ENCODE measurements around the gene TMPRSS9. TPM values are rescaled to one million over a fixed set of nuclear protein-coding genes. Genes with fewer than 3 reads are reported as not detected.
A peak's percentile ranks its signal among the peaks of the same experiment; 100 is the strongest.

TMPRSS9 gene
- total RNA-seq, 1 experiment from 2014 or later = 0.31 TPM

DNA sequence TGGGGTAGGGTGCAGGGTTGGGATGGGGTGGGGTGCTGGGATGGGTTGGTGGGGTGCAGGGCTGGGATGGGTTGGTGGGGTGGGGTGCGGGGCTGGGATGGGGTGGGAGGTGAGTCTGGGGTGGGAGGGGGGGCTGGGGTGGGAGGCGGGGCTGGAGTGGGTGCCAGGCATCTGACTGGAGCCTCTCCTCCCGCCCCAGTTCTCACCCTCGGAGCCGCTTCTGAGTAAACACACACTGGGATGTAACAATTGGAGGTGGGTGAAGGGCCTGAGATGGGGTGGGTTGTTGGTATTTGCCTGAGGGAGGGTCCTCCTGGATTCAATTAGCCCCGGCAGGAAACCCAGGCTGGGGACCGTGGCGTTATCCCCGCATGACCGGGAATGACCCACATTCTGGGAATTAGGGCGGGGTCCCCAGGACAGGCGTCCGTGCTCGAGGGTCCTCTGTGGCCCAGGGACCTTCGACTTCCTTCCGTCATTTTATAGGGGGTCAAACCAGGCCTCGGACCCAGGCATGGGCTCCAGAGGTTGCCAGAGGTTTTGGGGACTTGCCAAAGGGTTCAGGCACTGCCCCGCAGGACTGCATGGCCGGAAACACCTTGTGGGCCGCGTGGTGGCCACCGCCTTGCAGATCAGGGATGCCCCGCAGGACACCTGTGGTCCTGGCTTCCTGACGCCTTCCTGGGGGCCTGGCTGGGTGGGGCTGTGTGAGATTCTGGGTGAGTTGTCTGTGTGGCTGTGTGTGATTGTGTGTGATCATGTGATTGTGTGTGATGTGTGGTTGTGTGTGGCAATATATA, 1.4 kb downstream of the TMPRSS9 start:
- no peak for DNase-seq (ENCODE audit: low spot score)

DNA sequence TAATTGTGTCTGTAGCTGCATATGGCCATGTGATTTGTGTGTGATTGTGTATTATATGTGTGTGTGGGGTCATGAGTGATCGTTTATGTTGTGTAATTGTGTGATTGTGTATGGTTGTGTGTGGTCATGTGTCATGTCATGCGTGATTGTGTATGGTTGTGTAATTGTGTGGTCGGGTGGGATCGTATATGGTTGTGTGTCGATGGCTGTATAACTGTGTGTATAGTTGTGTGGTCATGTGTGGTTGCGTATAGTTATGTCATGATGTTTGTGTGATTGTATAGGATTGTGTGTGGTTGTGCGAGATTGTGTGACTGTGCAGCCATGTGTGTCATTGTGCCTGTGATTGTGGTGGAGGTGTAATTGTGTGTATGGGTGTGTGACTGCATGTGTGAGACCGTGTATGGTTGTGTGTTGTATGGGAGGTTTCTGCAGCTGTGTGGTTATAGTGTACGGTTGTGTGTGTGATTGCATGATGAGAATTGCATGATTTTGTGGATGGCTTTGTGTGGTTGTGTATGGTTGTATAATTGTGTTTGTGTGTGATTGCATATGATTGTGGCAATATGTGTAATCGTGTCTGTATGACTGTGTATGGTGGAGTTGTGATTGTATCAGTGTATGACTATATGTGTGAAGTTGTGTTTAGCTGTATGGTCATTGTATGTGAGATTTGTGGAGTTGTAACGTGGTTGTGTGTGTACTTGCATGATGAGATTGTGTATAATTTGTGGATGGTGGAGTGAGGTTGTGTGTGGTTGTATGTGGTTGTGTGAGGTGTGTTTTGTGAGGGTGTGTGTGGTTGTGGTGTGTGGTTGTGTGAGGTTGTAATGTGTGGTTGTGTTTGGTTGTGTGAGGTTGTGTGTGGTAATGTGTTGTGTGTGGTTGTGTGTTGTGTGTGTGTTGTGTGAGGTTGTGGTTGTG, 2.2 kb downstream of the TMPRSS9 start:
- DNase-seq (ENCODE audit: low spot score) = no peak

- DNase-seq (ENCODE audit: low spot score) = no peak
Measured at GRCh38 chr19:2362970-2363300, 2.9 kb downstream of the TMPRSS9 start.

DNA sequence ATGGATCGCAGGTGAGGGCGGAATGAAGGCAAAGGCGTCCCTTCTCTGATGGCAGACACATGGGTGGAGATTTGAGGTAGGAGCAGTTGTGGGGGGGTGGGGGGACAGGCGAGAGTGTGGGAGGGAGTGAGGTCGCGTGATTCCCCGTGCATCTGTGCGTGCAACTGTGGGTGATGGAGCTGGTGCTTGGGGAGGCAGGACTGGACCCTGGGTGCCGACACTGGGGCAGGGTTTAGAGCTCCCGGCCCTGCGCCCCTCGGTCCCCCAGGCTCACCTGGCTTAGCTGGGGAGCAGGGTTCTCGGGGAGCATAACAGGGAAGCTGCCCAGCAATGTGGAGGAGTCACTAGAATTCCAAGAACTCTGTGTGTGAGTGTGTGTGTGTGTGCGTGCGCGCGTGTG, 3.4 kb downstream of the TMPRSS9 start:
- no peak for DNase-seq (ENCODE audit: low spot score)

DNA sequence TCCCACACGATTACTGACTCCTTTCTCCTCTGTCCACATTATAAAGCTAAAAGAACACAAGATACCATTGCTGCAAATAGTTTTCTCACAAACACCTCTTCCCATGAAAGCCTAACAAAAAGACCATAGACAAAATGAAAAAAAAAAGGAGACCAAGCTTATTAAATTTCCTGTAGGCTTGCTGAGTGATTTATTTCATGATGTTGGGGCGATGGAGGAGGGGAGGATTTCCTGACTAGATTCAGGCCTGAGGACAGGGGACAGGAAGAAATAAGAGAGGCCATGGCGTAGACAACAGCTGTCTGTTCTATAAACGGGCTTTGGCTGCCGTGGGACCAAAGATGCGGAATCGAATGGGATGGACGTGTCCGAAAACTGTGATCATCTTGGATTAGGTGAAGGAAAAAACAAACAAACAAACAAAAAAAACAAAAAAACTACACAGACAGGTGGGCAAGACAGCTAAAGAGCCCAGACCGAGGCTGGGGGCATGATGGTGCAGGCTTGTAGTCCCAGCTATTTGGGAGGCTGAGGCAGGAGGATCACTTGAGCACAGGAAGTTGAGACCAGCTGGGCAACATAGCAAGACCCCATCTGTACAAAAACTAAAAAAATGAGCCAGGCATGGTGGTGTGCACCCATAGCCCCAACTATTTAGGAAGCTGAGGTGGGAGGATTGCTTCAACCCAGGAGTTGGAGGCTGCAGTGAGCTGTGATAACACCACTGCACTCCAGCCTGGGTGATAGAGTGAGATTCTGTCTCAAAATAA, 5.3 kb downstream of the TMPRSS9 start:
- DNase-seq (ENCODE audit: low spot score) = no peak

DNA sequence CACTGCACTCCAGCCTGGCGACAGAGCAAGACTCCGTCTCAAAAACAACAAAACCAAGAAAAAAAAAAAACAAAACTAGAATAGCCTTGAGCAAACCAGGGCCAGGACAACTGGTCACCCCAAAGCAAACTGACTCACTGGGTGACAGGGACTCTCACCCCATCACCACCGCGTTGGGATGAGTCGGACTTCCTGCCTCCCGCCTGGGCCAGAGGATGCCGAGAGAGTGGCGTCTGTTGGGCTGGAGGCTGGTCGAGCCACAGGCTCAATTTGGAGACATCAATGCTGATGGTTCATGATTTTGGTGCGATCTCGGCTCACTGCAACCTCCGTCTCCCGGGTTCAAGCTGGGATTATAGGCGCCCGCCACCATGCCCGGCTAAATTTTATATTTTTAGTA, 11.6 kb downstream of the TMPRSS9 start:
- no peak for DNase-seq (ENCODE audit: low spot score)

- DNase-seq (ENCODE audit: low spot score) = no peak
Measured at GRCh38 chr19:2372076-2372612, 12.1 kb downstream of the TMPRSS9 start.

DNA sequence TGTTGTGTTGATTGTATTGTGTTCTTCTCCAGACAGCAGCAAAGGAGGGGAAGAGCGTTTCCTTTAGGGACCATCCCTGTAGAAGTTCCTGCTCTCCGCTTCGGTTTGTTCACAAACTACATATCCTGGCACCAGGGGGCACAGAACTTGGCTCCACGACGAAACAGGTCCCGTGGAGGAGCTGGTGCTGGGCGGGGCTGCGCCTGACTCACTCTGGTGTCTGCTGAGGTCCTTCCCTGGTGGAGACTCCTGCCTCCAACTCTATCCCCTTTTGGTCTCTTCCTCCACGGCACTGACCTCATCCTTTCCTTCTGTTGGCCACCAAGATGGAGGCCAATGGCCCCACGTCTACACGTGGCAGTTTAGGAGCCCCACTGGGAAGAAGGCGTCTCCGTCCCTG, 14.7 kb downstream of the TMPRSS9 start:
- DNase-seq (ENCODE audit: low spot score) = no peak

- DNase-seq (ENCODE audit: low spot score) = no peak
Measured at GRCh38 chr19:2375353-2376121, 15.5 kb downstream of the TMPRSS9 start.

GRCh38 chr19:2376784-2377519, 16.9 kb downstream of the TMPRSS9 start:
- DNase-seq (ENCODE audit: low spot score) = no peak

DNA sequence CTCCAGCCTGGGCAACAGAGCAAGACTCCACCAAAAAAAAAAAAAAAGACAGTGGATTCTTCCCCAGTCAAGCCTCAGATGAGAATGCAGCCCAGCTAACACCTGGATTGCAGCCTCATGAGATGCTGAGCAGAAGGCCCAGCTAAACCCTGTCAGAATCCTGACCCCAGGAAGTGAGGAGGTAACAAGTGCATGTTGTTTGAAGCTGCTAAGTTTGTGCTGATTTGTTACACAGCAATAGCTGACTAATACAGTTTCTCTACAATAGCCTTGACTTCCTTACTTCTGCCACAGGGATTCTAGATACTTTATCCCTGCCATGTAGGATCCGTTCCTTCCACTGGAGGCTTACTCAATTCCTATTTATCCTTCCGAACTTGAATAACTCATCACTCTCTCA, 20.5 kb downstream of the TMPRSS9 start:
- no peak for DNase-seq (ENCODE audit: low spot score)

DNA sequence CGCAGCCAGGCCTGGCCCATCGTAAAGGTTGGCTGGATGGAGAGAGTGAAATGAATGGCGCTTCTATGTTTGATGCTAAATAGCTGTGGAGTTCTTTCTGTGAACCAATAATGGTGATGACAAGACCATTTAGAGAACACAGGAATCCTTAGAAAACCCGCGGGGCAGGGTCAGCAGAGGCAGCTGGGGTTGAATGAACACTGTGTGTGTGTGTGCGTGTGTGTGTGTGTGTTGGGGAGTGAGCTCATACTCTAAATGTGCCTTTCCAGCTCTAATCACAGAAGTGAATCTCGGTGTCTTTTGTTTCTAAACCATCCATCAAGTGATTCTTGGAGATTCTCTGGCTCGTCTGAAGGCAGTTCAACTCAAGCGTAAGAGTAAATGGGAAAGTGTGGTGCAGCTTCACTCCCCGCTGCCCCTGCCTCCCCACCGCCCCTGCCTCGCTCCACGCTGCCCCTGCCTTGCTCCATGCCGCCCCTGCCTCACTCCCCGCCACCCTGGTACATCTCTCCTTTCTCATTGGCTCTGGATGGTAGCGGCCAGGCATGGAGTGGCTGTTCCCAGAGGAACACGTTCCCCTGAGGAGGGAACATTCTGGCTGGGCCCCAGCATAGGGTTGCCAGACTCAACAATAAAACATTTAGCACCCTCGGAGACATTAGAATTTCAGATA, 21.2 kb downstream of the TMPRSS9 start:
- no peak for DNase-seq (ENCODE audit: low spot score)

DNA sequence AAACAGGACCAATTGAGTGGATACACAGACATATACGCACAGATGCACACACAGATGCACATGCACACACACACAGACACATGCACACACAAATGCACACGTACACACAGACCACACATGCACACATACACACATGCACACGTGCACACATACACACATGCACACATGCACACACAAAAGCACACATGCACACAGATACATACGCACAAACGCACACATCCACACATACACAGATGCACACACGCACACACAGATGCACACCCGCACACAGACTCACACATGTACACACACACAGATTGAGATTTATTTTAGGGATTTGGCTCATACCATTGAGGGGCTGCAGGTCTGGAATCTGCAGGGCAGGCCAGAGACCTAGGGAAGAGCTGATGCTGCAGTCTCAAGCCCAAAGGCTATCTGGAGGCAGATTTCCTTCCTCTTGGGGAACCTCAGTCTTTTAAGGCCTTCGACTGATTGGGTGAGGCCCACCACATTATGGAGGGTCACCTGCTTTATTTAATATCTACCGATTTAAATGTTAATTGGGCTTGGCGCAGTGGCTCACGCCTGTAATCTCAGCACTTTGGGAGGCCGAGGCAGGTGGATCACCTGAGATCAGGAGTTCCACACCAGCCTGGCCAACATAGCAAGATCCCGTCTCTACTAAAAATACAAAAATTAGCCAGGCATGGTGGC, 22.6 kb downstream of the TMPRSS9 start:
- DNase-seq (ENCODE audit: low spot score) = no peak

DNA sequence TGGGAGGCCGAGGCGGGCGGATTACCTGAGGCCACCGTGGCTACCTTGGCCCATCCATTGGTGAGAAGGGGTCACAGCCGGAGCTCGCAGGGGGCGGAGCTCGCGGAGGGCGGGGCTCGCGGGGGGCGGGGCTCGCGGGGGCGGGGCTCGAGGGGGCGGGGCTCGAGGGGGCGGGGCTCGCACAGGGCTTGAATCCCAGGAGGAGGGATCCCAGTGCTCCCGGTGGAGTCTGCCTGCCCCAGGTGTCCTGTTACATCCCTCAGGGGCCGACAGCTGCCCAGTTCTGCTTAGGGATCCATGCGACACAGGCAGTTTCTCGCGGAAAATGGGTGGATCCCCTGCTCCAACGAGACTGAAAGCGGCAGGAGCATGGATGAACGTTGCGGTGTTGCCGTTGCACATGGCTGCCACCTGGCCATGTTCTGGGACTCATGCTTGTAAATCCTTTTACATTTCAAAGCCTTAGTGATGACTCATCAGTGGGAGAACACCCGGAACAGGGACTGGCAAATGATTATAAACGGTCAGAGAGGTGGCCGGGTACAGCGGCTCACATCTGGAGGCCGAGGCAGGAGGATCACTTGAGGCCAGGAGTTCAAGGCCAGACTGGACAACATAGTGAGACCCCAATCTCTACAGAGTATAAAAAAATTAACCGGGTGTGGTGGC, 25.1 kb downstream of the TMPRSS9 start:
- peak; percentile 80 for DNase-seq (ENCODE audit: low spot score)

- DNase-seq (ENCODE audit: low spot score) = no peak
Measured at GRCh38 chr19:2387367-2388288, 27.6 kb downstream of the TMPRSS9 start.

DNA sequence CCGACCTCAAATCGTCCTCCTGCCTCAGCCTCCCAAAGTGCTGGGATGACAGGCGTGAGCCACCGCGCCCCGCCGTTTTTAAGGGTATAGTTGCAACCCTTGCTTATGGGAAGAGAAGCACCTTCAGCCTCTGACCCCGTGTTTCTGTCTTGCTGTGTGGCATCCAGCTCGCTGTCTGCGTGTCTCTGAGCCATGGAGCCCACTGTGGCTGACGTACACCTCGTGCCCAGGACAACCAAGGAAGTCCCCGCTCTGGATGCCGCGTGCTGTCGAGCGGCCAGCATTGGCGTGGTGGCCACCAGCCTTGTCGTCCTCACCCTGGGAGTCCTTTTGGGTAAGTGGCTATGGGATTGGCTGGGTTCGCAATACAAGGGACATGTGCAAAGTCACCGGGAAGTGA, 29.5 kb downstream of the TMPRSS9 start:
- no peak for DNase-seq (ENCODE audit: low spot score)

DNA sequence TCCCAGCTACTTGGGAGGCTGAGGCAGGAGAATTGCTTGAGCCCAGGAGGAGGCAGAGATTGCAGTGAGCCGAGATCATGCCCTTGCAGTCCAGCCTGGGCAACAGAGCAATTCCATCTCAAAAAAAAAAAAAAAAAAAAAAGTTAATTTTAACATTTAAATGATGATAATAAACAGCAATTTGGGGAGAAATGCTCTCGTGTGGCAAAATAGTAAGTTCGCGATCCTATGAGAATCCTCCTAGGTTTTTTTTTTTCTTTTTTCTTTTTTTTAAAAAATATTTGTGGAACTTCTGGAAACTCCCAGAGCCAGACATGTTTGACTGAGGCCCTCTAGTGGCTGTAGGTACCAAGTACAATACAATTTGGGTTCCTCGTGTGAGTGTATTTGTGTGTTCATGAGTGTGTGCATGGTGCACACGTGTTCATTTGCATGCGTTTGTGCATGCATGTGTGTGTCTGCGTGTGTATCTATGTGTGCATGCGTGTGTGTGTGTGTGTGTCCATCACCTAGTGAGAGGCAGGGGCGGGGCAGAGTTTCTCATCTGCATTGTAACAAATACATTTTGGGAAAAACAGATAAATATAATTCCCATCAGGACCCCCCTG, 31.2 kb downstream of the TMPRSS9 start:
- peak; percentile 61 for DNase-seq (ENCODE audit: low spot score)
